IMR-90 (cell line): Measurements from ENCODE around the gene ZSCAN29. TPM values are rescaled to one million over a fixed set of nuclear protein-coding genes. Genes with fewer than 3 reads are reported as not detected.
A peak's percentile ranks its signal among the peaks of the same experiment; 100 is the strongest.

Experiments
- ATAC-seq: fragments of 200-7000 bp; cut with Tn5 transposase; 2 replicates; pipeline ENCODE4 v1.9.1; 2020; ENCODE audit warnings: low read depth, mild to moderate bottlenecking, moderate library complexity
- BruUV-seq: library from RNA; stranded (reverse); fragments of 400-500 nt; replicated peaks from 2 replicates; lab custom pipeline; 2021; lab: Mats Ljungman, UMichigan
- CTCF ChIA-PET: fragments of 300-600 bp; formaldehyde crosslinking; extraction: SDS; loops from one replicate; lab custom pipeline; 2021; ENCODE audit warnings: antibody characterized with exemption; lab: Yijun Ruan, JAX
- POLR2A ChIA-PET: fragments of 300-600 bp; sonication (Branson Sonifier 250); formaldehyde crosslinking; loops from one replicate; lab custom pipeline; 2022; ENCODE audit warnings: antibody characterized with exemption; ENCODE audit not compliant: unreplicated experiment; lab: Charles Lee
- DNase-seq: peaks from one replicate; pipeline ENCODE4 v3.0.0; 2013
- H2AFZ ChIP-seq: replicated peaks from 2 replicates; pipeline ENCODE3; 2013; ENCODE audit warnings: low read length, mild to moderate bottlenecking; ENCODE audit not compliant: poor library complexity
- H2AK5ac ChIP-seq: 2 replicates; pipeline ENCODE4 v1.6.1; 2013; ENCODE audit warnings: low read depth, low read length, inconsistent platforms
- H2AK9ac ChIP-seq: replicated peaks from 2 replicates; pipeline ENCODE3; 2013; ENCODE audit warnings: mild to moderate bottlenecking, low read depth, low read length, moderate library complexity; ENCODE audit not compliant: poor library complexity
- H2BK120ac ChIP-seq: 2 replicates; pipeline ENCODE4 v1.6.1; 2013; ENCODE audit warnings: low read depth, low read length, inconsistent platforms
- H2BK15ac ChIP-seq: 3 replicates; pipeline ENCODE4 v1.6.1; 2013; ENCODE audit warnings: low read depth, low read length, inconsistent platforms
- H2BK20ac ChIP-seq: 2 replicates; pipeline ENCODE4 v1.6.1; 2013; ENCODE audit warnings: low read depth, mild to moderate bottlenecking, inconsistent platforms, low read length, moderate library complexity
- H2BK5ac ChIP-seq: 2 replicates; pipeline ENCODE4 v1.6.1; 2013; ENCODE audit warnings: mild to moderate bottlenecking, low read depth, low read length, inconsistent platforms; ENCODE audit not compliant: poor library complexity, severe bottlenecking
- H3K14ac ChIP-seq: replicated peaks from 2 replicates; pipeline ENCODE4 v1.6.1; 2013; ENCODE audit warnings: low read depth, low read length, inconsistent platforms
- H3K18ac ChIP-seq: 2 replicates; pipeline ENCODE4 v1.6.1; 2013; ENCODE audit warnings: low read depth, low read length, control low read depth
- H3K23ac ChIP-seq: 2 replicates; pipeline ENCODE4 v1.6.1; 2013; ENCODE audit warnings: low read depth, low read length, inconsistent platforms
- H3K27ac ChIP-seq: 2 replicates; pipeline ENCODE4 v1.5.1; 2013; ENCODE audit warnings: mild to moderate bottlenecking, control low read depth, low read length; ENCODE audit not compliant: insufficient read depth
- H3K27me3 ChIP-seq: 2 replicates; pipeline ENCODE4 v1.6.1; 2013; ENCODE audit warnings: low read length; ENCODE audit not compliant: control insufficient read depth, insufficient read depth
- H3K36me3 ChIP-seq: 2 replicates; pipeline ENCODE4 v1.6.1; 2013; ENCODE audit warnings: low read length, mixed read lengths; ENCODE audit not compliant: control insufficient read depth, insufficient read depth
- H3K4ac ChIP-seq: 2 replicates; pipeline ENCODE4 v1.6.1; 2013; ENCODE audit warnings: low read depth, low read length, inconsistent platforms
- H3K4me1 ChIP-seq: 2 replicates; pipeline ENCODE4 v1.6.1; 2013; ENCODE audit warnings: low read length, mixed read lengths; ENCODE audit not compliant: control insufficient read depth, insufficient read depth
- H3K4me2 ChIP-seq: 2 replicates; pipeline ENCODE4 v1.6.1; 2013; ENCODE audit warnings: low read depth, mild to moderate bottlenecking, control low read depth, low read length, moderate library complexity
- H3K4me3 ChIP-seq: 2 replicates; pipeline ENCODE4 v1.5.1; 2013; ENCODE audit warnings: low read depth, mild to moderate bottlenecking, control low read depth, low read length, moderate library complexity; ENCODE audit not compliant: insufficient read depth
- H3K56ac ChIP-seq: 2 replicates; pipeline ENCODE4 v1.6.1; 2013; ENCODE audit warnings: low read length, inconsistent platforms; ENCODE audit not compliant: insufficient read depth; ENCODE audit errors: extremely low read depth
- H3K79me1 ChIP-seq, 2 experiments: 2 replicates each; pipeline ENCODE4 v1.6.1; 2013; ENCODE audit warnings: low read length in 2 of 2, inconsistent platforms in 1 of 2, low read depth in 1 of 2
- H3K9ac ChIP-seq: 2 replicates; pipeline ENCODE4 v1.6.1; 2013; ENCODE audit warnings: low read depth, low read length, control low read depth
- H3K9me1 ChIP-seq: 2 replicates; pipeline ENCODE4 v1.6.1; 2013; ENCODE audit warnings: low read length, inconsistent platforms; ENCODE audit not compliant: insufficient read depth
- H3K9me3 ChIP-seq: 2 replicates; pipeline ENCODE4 v1.6.1; 2013; ENCODE audit warnings: low read length; ENCODE audit not compliant: control insufficient read depth, insufficient read depth
- H4K20me1 ChIP-seq: 2 replicates; pipeline ENCODE4 v1.6.1; 2013; ENCODE audit warnings: low read length, inconsistent platforms; ENCODE audit not compliant: insufficient read depth
- H4K5ac ChIP-seq: 2 replicates; pipeline ENCODE4 v1.6.1; 2013; ENCODE audit warnings: mild to moderate bottlenecking, low read depth, low read length, control low read depth
- H4K8ac ChIP-seq, 2 experiments: 2 replicates each; pipeline ENCODE4 v1.6.1; 2013; ENCODE audit warnings: low read depth in 2 of 2, low read length in 2 of 2, control low read depth in 1 of 2, inconsistent platforms in 1 of 2
- H4K91ac ChIP-seq: 2 replicates; pipeline ENCODE4 v1.6.1; 2013; ENCODE audit warnings: low read depth, low read length, inconsistent platforms; ENCODE audit not compliant: insufficient read depth
- BHLHE40 ChIP-seq: fragments of 150-350 bp; IDR thresholded peaks from 2 replicates; pipeline ENCODE4 v1.6.1; 2016; ENCODE audit warnings: mild to moderate bottlenecking, low read depth, low read length
- CEBPB ChIP-seq: IDR thresholded peaks from 2 replicates; pipeline ENCODE4 v1.6.1; 2012; ENCODE audit warnings: low read depth, low read length, improper control_type of control experiment
- CHD1 ChIP-seq: IDR thresholded peaks from 2 replicates; pipeline ENCODE4 v1.6.1; 2012; ENCODE audit warnings: low read depth, low read length, improper control_type of control experiment
- CTCF ChIP-seq: conservative IDR thresholded peaks from 2 replicates; pipeline ENCODE4 v1.5.1; 2012; ENCODE audit warnings: mild to moderate bottlenecking, low read depth, low read length, improper control_type of control experiment
- FOS ChIP-seq: fragments of 150-350 bp; IDR thresholded peaks from 2 replicates; pipeline ENCODE4 v1.6.1; 2016; ENCODE audit warnings: low read depth, low read length
- MAFK ChIP-seq: IDR thresholded peaks from 2 replicates; pipeline ENCODE4 v1.6.1; 2012; ENCODE audit warnings: low read depth, low read length, improper control_type of control experiment
- MAZ ChIP-seq: IDR thresholded peaks from 2 replicates; pipeline ENCODE4 v1.6.1; 2012; ENCODE audit warnings: low read depth, mild to moderate bottlenecking, low read length, improper control_type of control experiment, moderate library complexity, borderline replicate concordance
- MXI1 ChIP-seq: IDR thresholded peaks from 2 replicates; pipeline ENCODE4 v1.6.1; 2012; ENCODE audit warnings: low read depth, mild to moderate bottlenecking, low read length, moderate library complexity, borderline replicate concordance
- NFE2L2 ChIP-seq: fragments of 150-350 bp; IDR thresholded peaks from 2 replicates; pipeline ENCODE4 v1.6.1; 2016; ENCODE audit warnings: low read depth, mild to moderate bottlenecking, low read length
- POLR2A ChIP-seq: IDR thresholded peaks from 2 replicates; pipeline ENCODE4 v1.6.1; 2012; ENCODE audit warnings: mild to moderate bottlenecking, low read depth, low read length
- RAD21 ChIP-seq: IDR thresholded peaks from 2 replicates; pipeline ENCODE4 v1.6.1; 2012; ENCODE audit warnings: low read length, improper control_type of control experiment
- RCOR1 ChIP-seq: IDR thresholded peaks from 2 replicates; pipeline ENCODE4 v1.6.1; 2012; ENCODE audit warnings: mild to moderate bottlenecking, low read length, improper control_type of control experiment; ENCODE audit not compliant: insufficient replicate concordance
- RFX5 ChIP-seq: IDR thresholded peaks from 2 replicates; pipeline ENCODE4 v1.8.0; 2012; ENCODE audit warnings: low read depth, mild to moderate bottlenecking, low read length, moderate library complexity
- SMC3 ChIP-seq: fragments of 150-350 bp; IDR thresholded peaks from 2 replicates; pipeline ENCODE4 v1.6.1; 2016; ENCODE audit warnings: low read depth, mild to moderate bottlenecking, antibody characterized with exemption, low read length, moderate library complexity
- USF2 ChIP-seq: fragments of 150-350 bp; IDR thresholded peaks from 2 replicates; pipeline ENCODE4 v1.6.1; 2017; ENCODE audit warnings: mild to moderate bottlenecking, antibody characterized with exemption, low read length, low read depth
- WGBS, 2 experiments: methylation state at CpG; one replicate each; pipeline versions ENCODE4 v1.1.5 to v1.1.7; 2013; ENCODE audit warnings: missing lambda C conversion rate in 2 of 2; ENCODE audit not compliant: insufficient read length in 1 of 2; ENCODE audit errors: extremely low coverage in 2 of 2; 5-methylcytosine and 5-hydroxymethylcytosine counted together
- dilution Hi-C: fragments of 300-500 bp; cut with HindIII; formaldehyde crosslinking; loops from one replicate; pipeline ENCODE4 v1.14.3; 2018; ENCODE audit warnings: low sequenced_read_pairs; ENCODE audit not compliant: unreplicated experiment
- in situ Hi-C: fragments of 300-500 bp; cut with MboI; formaldehyde crosslinking; loops from 3 replicates; pipeline ENCODE4 v1.14.3; 2019; ENCODE audit warnings: low sequenced_read_pairs, inconsistent platforms, mixed read lengths
- intact Hi-C: fragments of 100-400 bp; cut with micrococcal nuclease; formaldehyde crosslinking; loops from 2 replicates; pipeline ENCODE4 v1.10.0; 2022
- polyA plus RNA-seq, 3 experiments: library from polyadenylated mRNA; depleted of rRNA; stranded (reverse); fragments of >200 nt; gene quantifications; 2 replicates each; pipeline ENCODE4 v1.2.3, GENCODE V29; 2012; ENCODE audit warnings: low replicate concordance in 1 of 3
- total RNA-seq: library from RNA; depleted of rRNA; stranded (reverse); fragments of >200 nt; gene quantifications from 2 replicates; pipeline ENCODE4 v1.2.3, GENCODE V29; 2012
- TF ChIP-seq, protein P1 (sequence below): fragments of 150-350 bp; IDR thresholded peaks from 2 replicates; pipeline ENCODE4 v1.6.1; 2016; ENCODE audit warnings: low read depth, mild to moderate bottlenecking, low read length, moderate library complexity, borderline replicate concordance

Gene ZSCAN29
- total and polyA plus RNA-seq, 2 of the 4 experiments (the other 2 are of a cell fraction): 6.8 to 8.6 TPM

DNA sequence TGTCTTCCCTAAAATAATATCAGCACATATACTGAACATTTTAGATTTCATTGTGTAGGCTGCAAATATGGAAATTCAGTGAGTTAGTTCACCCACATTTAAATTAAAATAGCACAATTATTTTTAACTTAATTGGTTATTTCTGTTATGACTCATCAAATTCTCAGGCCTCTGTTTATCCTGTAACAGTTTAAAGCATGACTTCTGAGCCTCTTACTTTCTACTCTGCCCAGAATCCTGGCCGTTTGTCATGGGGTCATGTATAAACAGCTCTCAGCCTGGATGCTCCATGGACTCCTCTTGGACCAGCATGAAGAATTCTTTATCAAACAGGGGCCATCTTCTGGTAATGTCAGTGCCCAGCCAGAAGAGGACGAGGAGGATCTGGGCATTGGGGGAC lies 12.2 kb upstream of the ZSCAN29 start:
- Histone ChIP-seq H3K27ac (0 out of 2 replicates have a peak overlapping the region, but pooled peaks have one; percentile 1), H3K9me1 (0 out of 2 replicates have a peak, but pooled peaks cover 3% of the 10 kb centered on the region), H4K91ac (no peak overlapping the region), H3K36me3 (peaks cover 19% of the 10 kb centered on the region), H3K4ac (no peak overlapping the region), H2AK5ac (no peak overlapping the region), H3K79me1 (peaks cover 0 to 3% of the 10 kb centered on the region in 2 experiments; a peak in 2 of 4 replicates), H3K27me3 (no peaks in the 10 kb centered on the region), H3K4me3 (no peak overlapping the region), H2AK9ac (no peak overlapping the region), H3K18ac (no peak overlapping the region), H3K9me3 (no peaks in the 10 kb centered on the region), H2BK15ac (no peak overlapping the region), H2BK120ac (no peak overlapping the region), H3K4me2 (0 out of 2 replicates have a peak overlapping the region, but pooled peaks have one; percentile 4), H2BK20ac (no peak overlapping the region), H3K56ac (no peak overlapping the region), H2AFZ (no peak overlapping the region), H3K4me1 (peaks cover 3% of the 10 kb centered on the region), H4K20me1 (no peaks in the 10 kb centered on the region; the same call in 1 of the 2 replicates), H3K9ac (no peak overlapping the region), H2BK5ac (no peak overlapping the region), H3K23ac (no peak overlapping the region), H3K14ac (no peak overlapping the region), H4K8ac (no peak overlapping the region), H4K5ac (no peak overlapping the region)
- dilution Hi-C loops (no loop called here), intact Hi-C loops (no loop called here), in situ Hi-C loops (no loop called here)
- POLR2A ChIA-PET: no interaction called here
- CTCF ChIA-PET: no interaction called here
- ATAC-seq (peak; percentile 99), DNase-seq (peak; percentile 78)
- TF ChIP-seq CTCF (no peak), CHD1 (no peak), MAZ (no peak), MXI1 (0 out of 2 replicates have a peak, but pooled peaks have one; percentile 25), RCOR1 (no peak), RFX5 (no peak), FOS (peak; percentile 84; the same call in 1 of the 2 replicates), RAD21 (no peak), BHLHE40 (peak; percentile 40; the same call in 1 of the 2 replicates), MAFK (peak; percentile 26; the same call in 1 of the 2 replicates), SMC3 (no peak), CEBPB (no peak), NFE2L2 (peak; percentile 86), POLR2A (no peak), USF2 (no peak)
- TF ChIP-seq, protein P1, sequence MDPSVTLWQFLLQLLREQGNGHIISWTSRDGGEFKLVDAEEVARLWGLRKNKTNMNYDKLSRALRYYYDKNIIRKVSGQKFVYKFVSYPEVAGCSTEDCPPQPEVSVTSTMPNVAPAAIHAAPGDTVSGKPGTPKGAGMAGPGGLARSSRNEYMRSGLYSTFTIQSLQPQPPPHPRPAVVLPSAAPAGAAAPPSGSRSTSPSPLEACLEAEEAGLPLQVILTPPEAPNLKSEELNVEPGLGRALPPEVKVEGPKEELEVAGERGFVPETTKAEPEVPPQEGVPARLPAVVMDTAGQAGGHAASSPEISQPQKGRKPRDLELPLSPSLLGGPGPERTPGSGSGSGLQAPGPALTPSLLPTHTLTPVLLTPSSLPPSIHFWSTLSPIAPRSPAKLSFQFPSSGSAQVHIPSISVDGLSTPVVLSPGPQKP: no peak
- WGBS, 2 experiments: 80% methylated on average over 1 of the region's 2 CpGs; no CpG with 5 or more reads in 1 of the 2 experiments
- BruUV-seq: no TSS peak
